B cell (primary cell): Measurements from ENCODE around the gene HLCS. TPM values are rescaled to one million over a fixed set of nuclear protein-coding genes. Genes with fewer than 3 reads are reported as not detected.

Experiments
- ATAC-seq: fragments of 200-7000 bp; cut with Tn5 transposase; one replicate; pipeline ENCODE4 v1.10.0; 2021; ENCODE audit warnings: low read depth, mild to moderate bottlenecking, moderate number of reproducible peaks, moderate library complexity
- CTCF ChIA-PET: fragments of 350-600 bp; sonication (Branson Sonifier 250); formaldehyde crosslinking; loops from one replicate; lab custom pipeline; 2021; ENCODE audit warnings: antibody characterized with exemption, inconsistent platforms; lab: Charles Lee
- POLR2A ChIA-PET: fragments of 350-600 bp; sonication (Branson Sonifier 250); formaldehyde crosslinking; loops from one replicate; lab custom pipeline; 2021; ENCODE audit warnings: antibody characterized with exemption; lab: Charles Lee
- DNase-seq: peaks from one replicate; pipeline ENCODE4 v3.0.0; 2013
- H2AFZ ChIP-seq: 2 replicates; pipeline ENCODE4 v1.6.1; 2012; ENCODE audit warnings: mild to moderate bottlenecking, low read depth, low read length; ENCODE audit not compliant: insufficient read depth, poor library complexity, severe bottlenecking
- H3K27ac ChIP-seq, 2 donors: 1 replicate in 1 of 2; 2 replicates in 1 of 2; pipeline ENCODE4 v1.5.1; 2012 to 2013; ENCODE audit warnings: low read length in 2 of 2, mild to moderate bottlenecking in 2 of 2, moderate library complexity in 1 of 2
- H3K27me3 ChIP-seq, 4 experiments: fragments of 200-600 bp in 1 of 4; sonication (generic) in 1 of 4; replicated peaks in 1 of 4; 1 replicate in 2 of 4; 2 replicates in 2 of 4; pipeline versions ENCODE4 v1.6.1 to v1.7.0; 2013 to 2016; ENCODE audit warnings: low read length in 3 of 4, mild to moderate bottlenecking in 2 of 4, mixed read lengths in 1 of 4, moderate library complexity in 1 of 4; ENCODE audit not compliant: insufficient read depth in 4 of 4, control insufficient read depth in 3 of 4; ENCODE audit errors: control extremely low read depth in 1 of 4
- H3K36me3 ChIP-seq, 2 experiments: replicated peaks in 1 of 2; 1 replicate in 1 of 2; 2 replicates in 1 of 2; pipeline versions ENCODE4 v1.6.1 to v1.7.1; 2013; ENCODE audit warnings: low read length in 1 of 2; ENCODE audit not compliant: insufficient read depth in 2 of 2, control insufficient read depth in 1 of 2; ENCODE audit errors: control extremely low read depth in 1 of 2, extremely low read depth in 1 of 2
- H3K4me1 ChIP-seq, 2 donors: fragments of 200-600 bp in 1 of 2; sonication (generic) in 1 of 2; 1 replicate in 1 of 2; 2 replicates in 1 of 2; pipeline versions ENCODE4 v1.5.1 to v1.6.1; 2013 to 2017; ENCODE audit warnings: low read length in 2 of 2; ENCODE audit not compliant: control insufficient read depth in 2 of 2, insufficient read depth in 2 of 2
- H3K4me2 ChIP-seq: replicated peaks from 2 replicates; pipeline ENCODE3; 2012; ENCODE audit warnings: mild to moderate bottlenecking, low read depth, low read length; ENCODE audit not compliant: poor library complexity, severe bottlenecking
- H3K4me3 ChIP-seq, 5 experiments: fragments of 200-600 bp in 1 of 5; sonication (generic) in 1 of 5; 1 replicate in 3 of 5; 2 replicates in 2 of 5; pipeline versions ENCODE4 v1.5.1 to v1.7.0; 2011 to 2016; ENCODE audit warnings: low read length in 4 of 5, mild to moderate bottlenecking in 4 of 5, low read depth in 2 of 5, control low read depth in 1 of 5, moderate library complexity in 1 of 5; ENCODE audit not compliant: insufficient read depth in 1 of 5; ENCODE audit errors: control extremely low read depth in 1 of 5, extremely low read depth in 1 of 5
- H3K79me2 ChIP-seq: fragments of 200-600 bp; sonication (generic); one replicate; pipeline ENCODE4 v1.6.0; 2016; ENCODE audit warnings: low read length; ENCODE audit not compliant: control insufficient read depth, insufficient read depth
- H3K9ac ChIP-seq: fragments of 200-600 bp; sonication (generic); 2 replicates; pipeline ENCODE4 v1.6.1; 2017; ENCODE audit warnings: mild to moderate bottlenecking, low read length, moderate library complexity
- H3K9me3 ChIP-seq, 3 donors: one replicate each; pipeline versions ENCODE4 v1.6.1 to v1.7.1; 2013; ENCODE audit warnings: low read length in 2 of 3; ENCODE audit not compliant: control insufficient read depth in 2 of 3, insufficient read depth in 1 of 3; ENCODE audit errors: control extremely low read depth in 1 of 3
- H4K20me1 ChIP-seq: 2 replicates; pipeline ENCODE4 v1.6.0; 2012; ENCODE audit warnings: mild to moderate bottlenecking, low read length; ENCODE audit not compliant: insufficient read depth, control insufficient read depth, poor library complexity, severe bottlenecking
- H3K27ac Mint-ChIP-seq: one replicate; pipeline ENCODE4 v1.8.0; 2021; ENCODE audit warnings: mixed read lengths
- H3K27me3 Mint-ChIP-seq: one replicate; pipeline ENCODE4 v1.8.0; 2021; ENCODE audit warnings: mixed read lengths
- H3K4me1 Mint-ChIP-seq: one replicate; pipeline ENCODE4 v1.8.0; 2021; ENCODE audit warnings: mixed read lengths
- H3K4me3 Mint-ChIP-seq: one replicate; pipeline ENCODE4 v1.8.0; 2021; ENCODE audit warnings: mixed read lengths
- H3K9me3 Mint-ChIP-seq: one replicate; pipeline ENCODE4 v1.8.0; 2022; ENCODE audit warnings: mixed read lengths; ENCODE audit not compliant: insufficient read depth
- CTCF ChIP-seq: fragments of 200-600 bp; IDR thresholded peaks from one replicate; pipeline ENCODE4 v1.8.0; 2022; ENCODE audit warnings: antibody characterized with exemption, mild to moderate bottlenecking
- EZH2 ChIP-seq: IDR thresholded peaks from 2 replicates; pipeline ENCODE4 v1.6.1; 2012; ENCODE audit warnings: borderline replicate concordance, low read depth, mild to moderate bottlenecking, moderate library complexity, low read length; ENCODE audit not compliant: insufficient read depth, poor library complexity, severe bottlenecking
- WGBS: methylation state at CpG from one replicate; pipeline ENCODE4 v1.1.5; 2013; ENCODE audit warnings: missing lambda C conversion rate; ENCODE audit not compliant: insufficient coverage; 5-methylcytosine and 5-hydroxymethylcytosine counted together
- intact Hi-C: fragments of 100-400 bp; cut with micrococcal nuclease; formaldehyde crosslinking; loops from one replicate; pipeline ENCODE4 v1.10.0; 2022
- polyA plus RNA-seq: library from polyadenylated mRNA; depleted of rRNA; stranded (reverse); fragments of >200 nt; gene quantifications from 2 replicates; pipeline ENCODE4 v1.2.3, GENCODE V29; 2012
- total RNA-seq, 2 donors: library from RNA; stranded (reverse); fragments of 120-200 nt in 1 of 2; gene quantifications; 1 replicate in 1 of 2; 2 replicates in 1 of 2; pipeline versions ENCODE4 v1.2.3 to v1.2.4, GENCODE V29; 2013 to 2022

HLCS gene
- total and polyA plus RNA-seq, 2 donors (not counting 1 experiment from before 2014, with no cell fraction given): 4.4 to 14.7 TPM

- Histone ChIP-seq H3K36me3 (no peaks in the 10 kb centered on the region), H3K4me2 (peak overlapping the region; percentile 96), H3K79me2 (no peaks in the 10 kb centered on the region), H3K27ac (no peak overlapping the region), H4K20me1 (no peaks in the 10 kb centered on the region), H3K9me3 (no peaks in the 10 kb centered on the region), H3K27me3 (no peaks in the 10 kb centered on the region), H2AFZ (peak overlapping the region; percentile 82), H3K4me3 (peak overlapping the region in 1 of 5 experiments; percentile 71), H3K9ac (no peak overlapping the region), H3K4me1 (peaks cover 13 to 16% of the 10 kb centered on the region in 2 donors)
- intact Hi-C loops: loop anchor here (5.0 kb wide), 1 partner anchor 597 kb away; no protein-coding TSS in a partner anchor
- peak overlapping the region; percentile 92 for H3K4me3 Mint-ChIP-seq
- 81% methylated on average over 7 of the region's 8 CpGs for WGBS
- TF ChIP-seq EZH2 (no peak), CTCF (no peak)
- ATAC-seq (no peak), DNase-seq (peak; percentile 23)
- no peaks in the 10 kb centered on the region for H3K27me3 Mint-ChIP-seq
- CTCF ChIA-PET: interaction anchor here (0.9 to 3.8 kb wide), 6 partner anchors 12 to 45 kb away, joined by 3 to 23 read pairs (median 5); no protein-coding TSS in a partner anchor
- POLR2A ChIA-PET: interaction anchor here (1.5 to 2.1 kb wide), 2 partner anchors 25 to 599 kb away, joined by 6 to 14 read pairs; no protein-coding TSS in a partner anchor
- no peaks in the 10 kb centered on the region for H3K9me3 Mint-ChIP-seq
- peak overlapping the region; percentile 89 for H3K27ac Mint-ChIP-seq
- H3K4me1 Mint-ChIP-seq: peaks cover 15% of the 10 kb centered on the region
These were observed 1.4 kb downstream of the HLCS start for GRCh38 chr21:36964827-36965719.

GRCh38 chr21:36964398-36964797, 2.1 kb downstream of the HLCS start:
- Histone ChIP-seq H3K79me2 (no peaks in the 10 kb centered on the region), H3K4me3 (no peak overlapping the region), H3K9ac (no peak overlapping the region), H3K9me3 (peaks cover 0 to 2% (median 0%) of the 10 kb centered on the region in 3 donors), H3K4me2 (no peak overlapping the region), H2AFZ (no peak overlapping the region), H4K20me1 (no peaks in the 10 kb centered on the region), H3K36me3 (peaks cover 0 to 3% of the 10 kb centered on the region in 2 experiments), H3K27me3 (no peaks in the 10 kb centered on the region), H3K27ac (no peak overlapping the region), H3K4me1 (peaks cover 13 to 16% of the 10 kb centered on the region in 2 donors)
- WGBS: 92% methylated on average over 2 of the region's 4 CpGs
- Mint-ChIP-seq H3K4me3 (peak overlapping the region; percentile 49), H3K9me3 (no peaks in the 10 kb centered on the region), H3K27ac (no peak overlapping the region), H3K27me3 (no peaks in the 10 kb centered on the region), H3K4me1 (peaks cover 15% of the 10 kb centered on the region)
- ChIA-PET CTCF (interaction anchor here (0.9 to 2.3 kb wide), 2 partner anchors 13 to 45 kb away, joined by 3 to 9 read pairs; no protein-coding TSS in a partner anchor), POLR2A (no interaction called here)
- DNase-seq (no peak), ATAC-seq (no peak)
- TF ChIP-seq EZH2 (no peak), CTCF (no peak)
- intact Hi-C loops: no loop called here
